PC-3 (cell line): ENCODE data around the gene RPL13A.

Experiments
- CTCF ChIP-seq: fragments of 300-600 bp; sonication (generic); conservative IDR thresholded peaks from 2 replicates; pipeline ENCODE4 v1.5.1; 2017; ENCODE audit warnings: antibody characterized with exemption, low read depth, mild to moderate bottlenecking, low read length
- EZH2 ChIP-seq: fragments of 300-600 bp; sonication (generic); IDR thresholded peaks from one replicate; pipeline ENCODE4 v1.6.1; 2017; ENCODE audit warnings: antibody characterized with exemption, mild to moderate bottlenecking, low read length; ENCODE audit not compliant: unreplicated experiment
- EZH2phosphoT487 ChIP-seq: fragments of 300-600 bp; sonication (generic); IDR thresholded peaks from 2 replicates; pipeline ENCODE4 v1.6.1; 2018; ENCODE audit warnings: mild to moderate bottlenecking, antibody characterized with exemption, low read length, borderline replicate concordance

DNA sequence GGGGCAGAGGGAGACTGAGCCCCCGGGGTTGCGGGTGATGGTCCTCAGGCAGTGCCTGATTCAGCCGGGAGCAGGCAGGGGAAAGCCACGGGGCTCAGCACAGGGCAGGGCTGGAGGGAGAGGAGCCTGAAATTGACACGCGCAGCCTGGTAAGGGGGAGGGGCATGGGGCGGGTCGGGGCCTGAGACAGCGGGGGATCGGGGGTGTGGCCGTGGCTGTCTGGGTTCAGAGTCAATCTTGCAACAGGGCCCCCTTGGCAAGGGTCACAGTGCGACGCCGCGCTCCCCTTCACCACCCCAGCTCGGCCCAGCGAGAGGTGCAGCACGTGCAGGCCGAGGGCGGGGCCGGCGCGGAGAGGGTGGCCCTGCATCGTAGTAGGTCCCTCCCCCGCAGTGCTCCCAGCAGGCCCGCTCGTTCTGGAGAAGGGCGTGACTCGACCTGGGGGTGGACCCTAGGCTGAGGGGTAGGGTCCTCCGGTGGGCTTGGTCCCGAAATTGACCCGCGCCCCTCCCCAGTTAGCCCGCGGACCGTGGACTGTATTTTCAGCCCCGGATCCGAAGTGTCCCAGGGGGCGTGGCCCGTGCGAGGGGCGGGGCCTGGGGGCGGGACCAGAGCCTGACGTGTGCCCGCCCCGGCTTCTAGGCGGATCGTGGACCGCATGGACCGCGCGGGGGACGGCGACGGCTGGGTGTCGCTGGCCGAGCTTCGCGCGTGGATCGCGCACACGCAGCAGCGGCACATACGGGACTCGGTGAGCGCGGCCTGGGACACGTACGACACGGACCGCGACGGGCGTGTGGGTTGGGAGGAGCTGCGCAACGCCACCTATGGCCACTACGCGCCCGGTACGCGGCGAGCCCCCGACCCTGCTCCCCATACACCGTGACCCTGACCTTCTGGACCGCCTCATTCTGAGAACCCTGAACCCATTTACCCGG is 46.4 kb downstream of the RPL13A start:
- TF ChIP-seq CTCF: peak; percentile 51
- TF ChIP-seq EZH2: no peak
- no peak for TF ChIP-seq EZH2phosphoT487
